GM19238 (cell line): ENCODE measurements around the gene SH3BP5.

Experiments
- DNase-seq: peaks from one replicate; pipeline ENCODE4 v3.0.0; 2011; ENCODE audit warnings: low spot score; ENCODE audit not compliant: insufficient read length

The SH3BP5 gene

DNA sequence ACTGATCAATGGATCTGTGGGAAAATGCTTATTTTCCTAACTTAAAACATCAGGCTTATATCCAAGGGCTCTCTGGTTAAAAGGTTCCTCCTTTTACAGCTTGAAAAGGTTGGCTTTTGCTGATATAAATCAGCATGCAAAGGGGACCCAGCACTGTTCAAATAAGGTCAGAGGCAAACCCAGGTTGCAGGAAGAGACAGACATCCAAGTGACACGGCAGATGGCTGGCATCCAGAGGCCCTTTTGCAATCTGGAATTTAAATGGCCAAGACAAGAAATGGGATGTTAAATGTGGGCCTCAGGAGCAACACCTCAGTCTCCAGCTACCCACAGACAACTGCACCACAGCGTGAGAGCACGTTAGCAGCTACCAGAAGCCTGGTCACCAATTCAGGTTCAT lies 6.3 kb downstream of the SH3BP5 start:
- DNase-seq = no peak

DNA sequence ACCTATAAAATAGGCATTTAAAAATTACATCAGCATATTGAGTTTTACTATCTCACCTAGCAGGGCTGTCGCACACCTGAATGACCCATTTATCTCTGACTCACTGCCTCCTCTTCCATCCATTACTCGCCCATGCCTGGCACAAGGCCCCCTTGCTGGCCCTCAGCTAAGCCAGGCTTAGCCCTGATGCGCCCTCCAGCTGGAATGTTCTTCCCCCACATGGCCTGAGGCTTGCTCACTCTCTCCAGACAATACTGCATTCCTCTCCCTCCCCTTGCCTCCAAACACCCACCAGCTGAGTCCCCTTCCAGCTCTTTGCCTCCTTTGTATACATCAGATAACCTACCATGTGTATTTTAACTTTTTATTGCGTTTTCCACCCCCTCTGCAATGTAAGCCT lies 7.2 kb downstream of the SH3BP5 start:
- no peak for DNase-seq

- DNase-seq = no peak
Observed at GRCh38 chr3:15324379-15324808, 8.0 kb downstream of the SH3BP5 start.

GRCh38 chr3:15323063-15323462 lies 9.3 kb downstream of the SH3BP5 start:
- DNase-seq = no peak

- no peak for DNase-seq
Observed at GRCh38 chr3:15321349-15321748, 11.0 kb downstream of the SH3BP5 start.

DNA sequence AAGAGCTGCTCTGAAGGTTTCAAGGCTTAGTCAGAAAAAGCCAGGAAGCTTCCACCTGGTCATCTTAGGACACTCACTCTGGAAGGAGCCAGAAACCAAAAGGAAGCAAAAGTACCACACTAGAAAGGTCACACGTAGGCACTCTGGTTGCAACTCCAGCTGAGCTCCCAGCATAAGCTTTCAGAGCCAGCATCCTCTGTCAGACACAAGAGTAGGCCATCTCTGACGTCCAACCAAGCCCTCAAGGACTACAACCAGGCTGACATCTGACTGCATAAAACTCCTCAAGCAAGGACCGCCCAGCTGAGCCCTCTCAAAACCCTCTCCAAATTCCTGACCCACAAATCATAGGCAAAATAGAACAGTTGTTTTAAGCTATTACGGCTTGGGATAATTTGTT lies 12.8 kb downstream of the SH3BP5 start:
- DNase-seq = no peak

DNA sequence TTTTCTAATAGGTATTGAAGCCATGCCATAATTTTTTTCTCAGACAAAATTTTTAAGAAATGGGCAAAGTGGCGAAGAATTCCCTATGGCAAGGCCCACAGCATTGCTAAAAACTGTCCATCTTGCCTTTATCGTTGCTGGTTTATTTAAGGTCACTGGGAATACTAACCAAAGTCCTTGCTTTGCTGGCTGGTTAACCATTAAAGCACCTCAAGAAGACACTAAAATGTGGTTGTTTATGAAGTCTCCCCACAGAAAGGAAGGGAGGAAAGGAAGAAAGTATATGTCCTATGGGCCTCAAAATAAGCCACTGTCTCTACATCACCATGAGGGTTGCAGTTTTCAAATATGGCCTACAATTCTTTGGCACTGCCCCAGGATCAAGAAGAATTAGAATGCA lies 13.2 kb downstream of the SH3BP5 start:
- DNase-seq = no peak

DNA sequence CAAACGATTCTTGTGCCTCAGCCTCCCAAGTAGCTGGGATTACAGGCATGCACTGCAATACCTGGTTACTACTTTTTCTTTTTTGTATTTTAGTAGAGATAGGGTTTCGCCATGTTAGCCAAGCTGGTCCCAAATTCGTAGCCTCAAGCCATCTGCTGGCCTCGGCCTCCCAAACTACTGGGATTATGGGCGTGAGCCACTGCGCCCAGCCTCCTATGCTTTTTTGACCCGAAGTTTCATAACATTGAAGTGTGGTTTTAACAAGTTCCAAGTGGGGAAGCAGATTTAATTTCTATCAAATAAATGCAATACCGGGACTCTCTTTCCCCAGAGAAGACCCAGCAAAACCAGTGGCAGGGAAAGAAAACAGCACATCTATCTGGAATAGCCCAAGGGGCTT lies 13.7 kb downstream of the SH3BP5 start:
- DNase-seq = no peak

GRCh38 chr3:15316998-15317435 lies 15.4 kb downstream of the SH3BP5 start:
- no peak for DNase-seq

- no peak for DNase-seq
Observed at GRCh38 chr3:15315003-15315402, 17.4 kb downstream of the SH3BP5 start.

DNA sequence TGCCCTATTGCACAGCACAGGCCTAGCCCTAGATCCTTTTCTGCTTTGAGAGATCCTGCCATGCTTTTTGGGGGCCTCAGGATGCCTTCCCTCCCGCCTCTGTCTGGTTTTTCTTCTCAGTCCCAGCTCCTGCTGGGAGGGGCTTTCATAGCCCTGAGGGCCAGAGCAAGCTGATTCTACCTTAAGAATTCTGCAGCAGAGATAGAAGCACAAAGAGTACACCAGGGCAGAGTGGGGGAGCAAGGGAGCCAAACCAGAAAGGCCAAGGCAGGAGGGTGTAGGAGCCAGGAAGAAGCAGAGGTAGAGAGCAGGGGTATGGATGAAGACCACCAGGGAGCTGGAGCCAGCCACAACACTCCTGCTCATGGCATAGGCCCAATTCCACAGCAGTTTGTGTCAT lies 18.1 kb downstream of the SH3BP5 start:
- no peak for DNase-seq

DNA sequence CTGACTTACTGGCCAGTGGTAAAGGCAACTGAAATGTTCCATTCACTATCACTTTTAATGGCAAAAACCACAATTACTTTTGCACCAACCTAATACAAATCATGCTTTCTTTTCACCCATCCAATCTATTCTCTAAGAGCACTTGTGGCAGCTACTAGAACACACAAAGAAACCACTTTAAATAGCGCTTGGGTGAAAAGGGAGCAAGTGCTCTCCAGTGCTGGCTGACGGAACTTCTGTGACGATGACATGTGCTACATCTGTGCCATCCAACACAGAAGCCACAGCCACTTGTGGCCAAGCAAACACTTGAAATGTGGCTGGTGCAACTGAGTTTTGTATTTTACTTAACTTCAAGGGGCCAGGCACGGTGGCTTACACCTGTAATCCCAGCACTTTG lies 18.9 kb downstream of the SH3BP5 start:
- DNase-seq = no peak

DNA sequence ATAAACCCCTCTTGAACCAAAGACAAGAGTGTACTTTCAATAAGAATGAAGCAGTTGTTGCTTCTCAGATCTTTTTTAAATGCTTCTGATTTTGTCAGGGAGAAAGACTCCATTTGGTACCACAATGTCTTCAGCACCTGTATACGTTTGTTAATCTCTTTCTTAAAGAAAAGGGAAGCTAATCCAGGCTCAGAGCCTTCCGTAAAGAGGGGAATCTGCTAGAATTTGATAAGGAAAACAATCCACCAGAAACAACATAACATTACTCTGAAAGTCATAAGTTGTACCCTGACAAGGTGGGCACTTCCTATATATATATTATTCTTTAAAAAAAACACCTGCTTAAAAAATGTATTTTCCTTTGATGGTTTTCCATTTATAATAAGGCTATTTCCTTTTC lies 19.8 kb downstream of the SH3BP5 start:
- no peak for DNase-seq

GRCh38 chr3:15310491-15311370 lies 21.7 kb downstream of the SH3BP5 start:
- no peak for DNase-seq

DNA sequence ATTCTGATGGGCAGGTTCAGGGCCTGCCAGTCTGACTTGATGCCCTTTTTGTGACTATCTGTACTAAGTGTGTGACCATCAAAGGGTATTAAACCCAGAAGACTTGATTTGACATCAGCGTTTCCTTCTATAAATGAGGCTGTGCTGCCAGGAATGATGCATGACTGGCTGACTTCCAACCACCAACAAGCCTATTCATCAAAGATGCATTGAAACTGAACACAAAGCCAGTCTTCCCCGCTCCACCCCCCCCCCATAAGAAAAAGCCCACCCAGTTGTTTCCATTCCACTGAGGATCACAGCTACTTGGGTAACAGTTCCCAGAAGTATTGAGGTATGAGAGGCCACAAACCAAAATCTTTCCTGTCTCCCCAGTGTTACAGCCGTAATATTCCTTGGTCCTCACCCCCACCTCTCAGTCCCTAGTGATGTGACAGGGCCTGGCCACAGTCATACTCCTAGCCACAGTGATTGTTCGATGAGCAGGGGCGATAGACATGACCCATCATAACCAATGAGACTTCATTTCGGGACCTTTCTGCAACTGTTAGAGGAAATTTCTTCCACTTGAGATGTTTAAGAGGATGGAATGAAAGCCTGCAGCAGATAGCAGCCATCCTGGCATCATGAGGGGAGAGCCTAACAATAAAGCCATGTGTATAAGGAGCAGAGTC lies 22.6 kb downstream of the SH3BP5 start:
- DNase-seq = no peak

DNA sequence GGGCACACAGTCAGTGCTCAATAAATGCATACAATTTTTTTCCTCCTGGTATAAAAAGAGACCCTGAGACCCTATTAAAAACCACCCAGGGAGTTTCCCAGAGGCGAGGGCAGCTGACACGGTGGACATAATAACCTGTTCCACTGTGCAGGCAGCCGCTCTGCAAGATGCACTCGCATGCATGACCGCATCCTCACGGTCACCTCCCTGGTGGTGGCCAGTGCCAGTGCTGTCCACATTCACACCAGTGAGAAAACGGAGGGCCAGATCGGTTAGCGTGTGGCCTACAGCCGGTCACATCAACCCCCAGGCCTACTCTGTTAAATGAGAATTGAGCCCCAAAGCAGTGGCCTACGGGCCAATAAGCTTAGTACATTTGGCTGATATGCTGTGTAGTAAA lies 24.8 kb downstream of the SH3BP5 start:
- DNase-seq = no peak

DNA sequence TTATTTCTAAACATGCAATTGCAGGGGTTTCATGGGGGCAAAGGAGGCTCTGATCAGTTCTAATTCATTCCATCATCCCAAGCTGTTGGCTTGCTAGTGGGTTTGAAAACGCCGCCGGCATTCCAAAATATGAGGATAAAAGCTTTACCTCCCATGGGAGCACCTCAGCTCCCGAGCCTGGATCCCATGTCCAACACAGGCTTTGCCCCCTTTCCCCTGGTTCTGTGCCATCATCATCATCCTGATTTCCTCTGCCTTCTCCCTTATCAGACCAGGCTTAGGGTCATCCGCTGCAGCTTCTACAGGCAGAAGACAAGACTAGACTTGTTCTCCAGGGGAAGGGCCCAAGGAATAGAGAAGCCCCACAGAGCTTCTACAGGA lies 25.4 kb downstream of the SH3BP5 start:
- no peak for DNase-seq

DNA sequence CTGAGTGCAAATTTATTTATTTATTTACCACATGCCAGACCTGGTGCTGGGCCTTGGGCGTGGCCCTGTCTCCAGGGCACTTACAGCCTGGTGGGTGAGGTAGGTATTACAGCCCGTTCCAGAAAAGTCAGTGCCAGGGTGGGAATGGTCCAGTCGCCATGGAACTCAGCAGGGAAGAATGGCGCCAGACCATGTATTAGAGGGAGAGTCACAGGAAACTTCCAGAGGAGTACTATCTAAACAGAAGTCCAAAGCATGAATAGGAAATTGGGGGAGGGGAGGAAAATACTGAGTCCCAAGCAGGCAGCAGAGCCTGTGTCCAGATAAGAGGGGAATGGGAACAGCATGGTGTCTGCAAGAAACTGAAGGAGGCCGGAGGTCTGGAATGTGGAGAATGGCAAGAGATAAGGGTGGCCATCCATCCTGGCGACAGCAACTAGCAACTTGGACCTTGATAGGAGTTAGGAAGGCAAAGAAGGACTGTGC lies 27.0 kb downstream of the SH3BP5 start:
- DNase-seq = no peak

- DNase-seq = no peak
Observed at GRCh38 chr3:15303728-15304127, 28.7 kb downstream of the SH3BP5 start.

- DNase-seq = no peak
Observed at GRCh38 chr3:15303216-15303615, 29.2 kb downstream of the SH3BP5 start.

DNA sequence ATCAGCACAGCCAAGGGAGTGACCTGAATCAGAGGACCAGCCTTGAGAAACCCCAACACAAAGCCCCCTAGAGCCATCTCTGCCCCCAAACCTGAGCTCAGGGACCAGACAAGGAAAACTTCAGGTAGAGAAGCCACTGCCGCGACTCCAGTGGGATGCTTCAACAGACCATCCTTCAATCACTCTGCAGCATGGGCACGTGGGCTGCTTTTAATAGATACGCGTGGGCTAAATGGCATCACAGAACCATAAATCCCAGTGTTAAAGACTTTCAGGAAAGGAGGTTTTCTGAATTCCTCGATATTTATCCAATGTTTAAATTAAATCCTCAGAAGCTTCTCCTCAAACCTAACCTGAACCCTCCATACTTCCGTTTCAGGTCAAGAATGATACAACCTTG lies 30.6 kb downstream of the SH3BP5 start:
- DNase-seq = no peak

DNA sequence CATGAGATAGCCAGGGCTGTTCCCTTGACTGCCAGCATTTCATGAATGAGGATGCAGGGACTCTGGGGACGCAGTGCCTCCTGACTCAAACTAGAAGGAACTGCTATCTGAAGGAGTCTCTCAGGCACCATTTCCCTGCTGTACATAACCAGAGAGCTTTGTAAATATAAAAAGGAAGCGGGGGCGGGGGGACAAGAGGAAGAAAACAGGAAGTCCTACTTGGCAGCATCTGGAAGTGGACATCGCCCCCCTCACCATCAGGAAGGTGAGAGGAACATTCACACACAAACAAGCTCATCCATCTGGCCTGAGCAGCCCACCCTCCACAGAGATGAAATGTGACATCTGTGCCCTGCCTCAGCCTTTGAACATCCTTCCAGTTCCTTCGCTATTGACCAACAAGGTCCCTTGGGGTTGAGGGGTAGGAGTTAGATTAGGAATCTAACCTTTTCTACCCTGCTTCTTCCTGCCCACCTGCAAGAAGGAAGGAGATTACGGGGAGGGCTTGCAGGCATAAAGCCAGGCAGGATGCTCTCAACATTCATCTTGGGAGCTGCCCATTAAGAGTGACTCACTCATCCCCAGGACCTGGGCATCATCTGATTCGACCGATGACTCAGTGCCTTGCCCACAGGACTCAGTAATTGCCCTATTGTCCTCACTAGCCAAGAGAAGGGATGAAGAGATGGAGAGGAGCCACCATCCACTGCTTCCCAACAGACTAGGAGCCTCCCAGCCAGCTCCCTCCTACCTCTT lies 31.9 kb downstream of the SH3BP5 start:
- no peak for DNase-seq
